ENCODE results near the gene DRC1. TPM values are rescaled to one million over a fixed set of nuclear protein-coding genes. Genes with fewer than 3 reads are reported as not detected.

The DRC1 gene
- polyA plus RNA-seq, 3 donors = 1.6 to 4.6 (median 2.5) TPM

- DNase-seq (ENCODE audit: extremely low read depth in 1 of 11, low read depth in 9 of 11, low spot score in 4 of 11) = no peak
Observed at GRCh38 chr2:26471289-26471688, 69.6 kb downstream of the DRC1 start.

GRCh38 chr2:26471766-26472706 lies 70.3 kb downstream of the DRC1 start:
- DNase-seq (ENCODE audit: extremely low read depth in 1 of 11, low read depth in 9 of 11, low spot score in 4 of 11) = no peak

GRCh38 chr2:26472821-26473655 lies 71.3 kb downstream of the DRC1 start:
- no peak for DNase-seq (ENCODE audit: extremely low read depth in 1 of 11, low read depth in 9 of 11, low spot score in 4 of 11)

GRCh38 chr2:26473796-26474195 lies 72.1 kb downstream of the DRC1 start:
- no peak for DNase-seq (ENCODE audit: extremely low read depth in 1 of 11, low read depth in 9 of 11, low spot score in 4 of 11)

GRCh38 chr2:26474261-26474785 lies 72.6 kb downstream of the DRC1 start:
- DNase-seq (ENCODE audit: extremely low read depth in 1 of 11, low read depth in 9 of 11, low spot score in 4 of 11) = no peak

- DNase-seq (ENCODE audit: extremely low read depth in 1 of 11, low read depth in 9 of 11, low spot score in 4 of 11) = no peak
Observed at GRCh38 chr2:26475037-26475436, 73.3 kb downstream of the DRC1 start.

- no peak for DNase-seq (ENCODE audit: extremely low read depth in 1 of 11, low read depth in 9 of 11, low spot score in 4 of 11)
Observed at GRCh38 chr2:26475832-26476501, 74.2 kb downstream of the DRC1 start.

- no peak for DNase-seq (ENCODE audit: extremely low read depth in 1 of 11, low read depth in 9 of 11, low spot score in 4 of 11)
Observed at GRCh38 chr2:26477126-26477910, 75.6 kb downstream of the DRC1 start.

GRCh38 chr2:26477911-26478253 lies 76.2 kb downstream of the DRC1 start, which contains the start of gene OTOF:
Gene OTOF, minus strand, starts transcription at chr2:26478124.
- no peak for DNase-seq (ENCODE audit: extremely low read depth in 1 of 11, low read depth in 9 of 11, low spot score in 4 of 11)

- no peak for DNase-seq (ENCODE audit: extremely low read depth in 1 of 11, low read depth in 9 of 11, low spot score in 4 of 11)
Observed at GRCh38 chr2:26478366-26478765, 76.6 kb downstream of the DRC1 start.

- DNase-seq (ENCODE audit: extremely low read depth in 1 of 11, low read depth in 9 of 11, low spot score in 4 of 11) = no peak
Observed at GRCh38 chr2:26479131-26479788, 77.5 kb downstream of the DRC1 start.

- no peak for DNase-seq (ENCODE audit: extremely low read depth in 1 of 11, low read depth in 9 of 11, low spot score in 4 of 11)
Observed at GRCh38 chr2:26479789-26480565, 78.3 kb downstream of the DRC1 start.

- no peak for DNase-seq (ENCODE audit: extremely low read depth in 1 of 11, low read depth in 9 of 11, low spot score in 4 of 11)
Observed at GRCh38 chr2:26480566-26481423, 79.1 kb downstream of the DRC1 start.

GRCh38 chr2:26481706-26482105 lies 80.0 kb downstream of the DRC1 start:
- no peak for DNase-seq (ENCODE audit: extremely low read depth in 1 of 11, low read depth in 9 of 11, low spot score in 4 of 11)

GRCh38 chr2:26482211-26483026 lies 80.7 kb downstream of the DRC1 start:
- DNase-seq (ENCODE audit: extremely low read depth in 1 of 11, low read depth in 9 of 11, low spot score in 4 of 11) = no peak

- DNase-seq (ENCODE audit: extremely low read depth in 1 of 11, low read depth in 9 of 11, low spot score in 4 of 11) = no peak
Observed at GRCh38 chr2:26483027-26483326, 81.3 kb downstream of the DRC1 start.
